ENCODE data around the gene RIPOR3. TPM values are rescaled to one million over a fixed set of nuclear protein-coding genes. Genes with fewer than 3 reads are reported as not detected.
"Not testable (repeated sequence)": the region's sequence is repeated elsewhere in the genome, so short reads cannot be mapped to it uniquely, and the experiment has no call there.

Gene RIPOR3
- total and polyA plus RNA-seq, 5 experiments from 2014 or later: 0.53 to 2.4 (median 0.98) TPM; not detected in 2

DNA sequence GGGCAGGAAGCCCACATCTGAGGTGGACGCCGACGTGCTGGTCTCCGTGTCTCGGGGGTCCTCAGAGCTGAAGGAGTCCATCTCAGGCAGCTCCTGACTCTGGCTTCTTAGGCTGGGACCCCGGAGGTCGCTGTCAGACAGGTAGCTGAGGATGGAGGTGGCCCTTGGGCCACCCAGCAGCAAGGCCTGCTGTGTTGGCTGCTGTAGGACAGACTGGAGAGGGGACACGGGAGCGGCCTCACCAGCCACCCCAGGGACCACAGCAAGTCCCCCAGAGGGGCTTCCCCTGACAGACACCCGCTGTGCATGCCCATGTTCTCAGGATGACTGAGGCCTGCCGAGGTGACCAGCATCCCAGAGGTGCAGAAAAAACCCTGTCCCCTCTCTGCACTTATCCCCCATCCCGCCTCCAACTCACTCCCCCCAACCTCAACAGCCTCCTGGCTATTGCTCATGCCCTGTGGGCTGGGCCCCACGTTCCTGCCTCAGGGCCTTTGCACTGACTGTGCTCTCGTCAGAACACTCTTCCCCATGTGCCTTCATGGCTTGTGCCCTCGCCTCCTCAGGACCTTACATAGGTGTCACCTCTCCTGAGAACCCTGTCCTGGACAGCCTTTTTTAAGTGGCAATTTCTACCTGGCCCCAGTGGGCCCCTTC is 88.8 kb downstream of the RIPOR3 start:
- Mint-ChIP-seq H3K27ac (no peak overlapping the region), H3K4me1 (peaks cover 0 to 1% (median 0%) of the 10 kb centered on the region in 4 donors), H3K4me3 (no peak overlapping the region), H3K36me3 (no peaks in the 10 kb centered on the region), H3K27me3 (peaks cover 0 to 7% (median 1%) of the 10 kb centered on the region in 5 donors), H3K9me3 (no peaks in the 10 kb centered on the region)
- POLR2A ChIA-PET: no interaction called here
- DNase-seq (no peak), ATAC-seq (no peak)

DNA sequence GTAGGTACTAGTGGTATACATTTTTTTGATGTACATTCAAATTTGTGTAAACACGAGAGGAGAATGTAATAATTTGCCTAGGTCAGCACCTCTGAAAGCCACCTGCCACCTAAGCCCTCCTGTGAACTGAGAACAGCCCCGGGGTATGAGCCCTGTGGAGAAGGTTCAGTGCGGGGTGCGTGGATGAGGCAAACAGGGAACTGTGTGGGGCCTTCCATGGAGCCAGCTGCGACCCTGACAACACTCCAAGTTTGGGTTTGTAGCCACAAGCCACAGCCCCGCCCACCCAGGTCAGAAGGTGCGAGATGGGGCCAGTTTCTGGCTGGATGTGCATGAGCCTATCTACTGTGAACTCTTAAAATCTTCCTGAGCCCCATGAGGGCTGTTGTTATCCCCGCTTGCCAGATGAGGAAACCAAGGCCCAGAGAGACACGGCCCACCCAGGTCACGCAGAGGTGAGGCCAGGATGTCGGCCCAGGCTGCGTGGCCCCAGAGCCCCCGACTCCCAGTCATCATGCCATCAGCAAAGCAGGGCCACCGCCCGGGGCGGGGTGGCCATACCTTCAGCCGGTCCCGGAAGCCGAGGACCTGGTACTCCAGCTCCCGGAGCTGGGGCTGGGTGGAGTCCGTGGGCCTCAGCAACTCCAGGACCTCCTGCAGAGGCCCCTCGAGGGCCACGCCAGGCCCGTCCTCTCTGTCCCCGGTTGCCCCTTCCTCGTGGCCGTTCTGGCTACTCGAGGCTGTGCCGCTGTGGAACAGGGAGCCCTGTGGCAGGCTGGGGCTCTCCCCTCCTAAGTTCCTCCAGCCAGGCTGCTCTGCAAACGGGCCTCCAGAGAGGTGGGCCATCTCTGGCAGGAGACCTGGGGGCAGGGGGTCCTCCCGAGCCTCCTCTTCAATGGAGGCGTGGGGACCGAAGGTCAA is 89.6 kb downstream of the RIPOR3 start:
- Mint-ChIP-seq H3K9me3 (no peaks in the 10 kb centered on the region), H3K4me1 (peaks cover 0 to 1% (median 0%) of the 10 kb centered on the region in 4 donors), H3K36me3 (no peaks in the 10 kb centered on the region), H3K27me3 (peaks cover 0 to 6% (median 0%) of the 10 kb centered on the region in 5 donors), H3K27ac (no peak overlapping the region), H3K4me3 (no peak overlapping the region)
- ATAC-seq: no peak
- POLR2A ChIA-PET: no interaction called here
- DNase-seq: no peak

- Mint-ChIP-seq H3K36me3 (no peaks in the 10 kb centered on the region), H3K4me1 (peaks cover 1 to 6% (median 3%) of the 10 kb centered on the region in 4 donors), H3K4me3 (peak overlapping the region in 1 of 10 donors; percentile 16), H3K9me3 (no peaks in the 10 kb centered on the region), H3K27ac (no peak overlapping the region), H3K27me3 (peaks cover 0 to 4% (median 0%) of the 10 kb centered on the region in 5 donors)
- ATAC-seq (no peak), DNase-seq (no peak)
- POLR2A ChIA-PET: no interaction called here
Measured at GRCh38 chr20:50600281-50600895, 91.0 kb downstream of the RIPOR3 start.

DNA sequence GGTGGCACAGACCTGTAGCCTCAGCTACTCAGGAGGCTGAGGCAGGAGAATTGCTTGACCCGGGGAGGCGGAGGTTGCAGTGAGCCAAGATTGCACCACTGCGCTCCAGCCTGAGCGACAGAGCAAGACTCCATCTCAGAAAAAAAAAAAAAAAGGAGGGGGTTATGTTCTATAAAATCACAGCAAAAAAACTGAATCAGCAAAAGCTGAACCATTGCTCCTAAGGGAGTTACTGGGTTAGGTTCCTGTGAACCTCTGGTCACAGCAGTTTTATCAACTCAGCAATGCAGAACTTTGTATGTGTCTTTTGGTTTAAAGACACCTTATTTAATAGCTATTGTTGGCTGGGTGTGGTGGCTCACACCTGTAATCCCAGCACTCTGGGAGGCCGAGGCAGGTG is 92.6 kb downstream of the RIPOR3 start:
- H3K9me3 Mint-ChIP-seq, H3K27me3 Mint-ChIP-seq, H3K4me1 Mint-ChIP-seq, ATAC-seq, H3K4me3 Mint-ChIP-seq, H3K36me3 Mint-ChIP-seq, H3K27ac Mint-ChIP-seq, DNase-seq, POLR2A ChIA-PET: not testable (repeated sequence)

GRCh38 chr20:50598074-50598473 is 93.3 kb downstream of the RIPOR3 start:
- peak overlapping the region in 1 of 10 donors; percentile 74 for H3K27ac Mint-ChIP-seq
- no peak overlapping the region for H3K4me3 Mint-ChIP-seq
- POLR2A ChIA-PET: no interaction called here
- ATAC-seq (no peak), DNase-seq (no peak)
- H3K36me3 Mint-ChIP-seq: no peaks in the 10 kb centered on the region
- H3K4me1 Mint-ChIP-seq: peaks cover 2 to 7% (median 4%) of the 10 kb centered on the region in 4 donors
- peaks cover 0 to 2% (median 0%) of the 10 kb centered on the region in 5 donors for H3K27me3 Mint-ChIP-seq
- no peaks in the 10 kb centered on the region for H3K9me3 Mint-ChIP-seq

DNA sequence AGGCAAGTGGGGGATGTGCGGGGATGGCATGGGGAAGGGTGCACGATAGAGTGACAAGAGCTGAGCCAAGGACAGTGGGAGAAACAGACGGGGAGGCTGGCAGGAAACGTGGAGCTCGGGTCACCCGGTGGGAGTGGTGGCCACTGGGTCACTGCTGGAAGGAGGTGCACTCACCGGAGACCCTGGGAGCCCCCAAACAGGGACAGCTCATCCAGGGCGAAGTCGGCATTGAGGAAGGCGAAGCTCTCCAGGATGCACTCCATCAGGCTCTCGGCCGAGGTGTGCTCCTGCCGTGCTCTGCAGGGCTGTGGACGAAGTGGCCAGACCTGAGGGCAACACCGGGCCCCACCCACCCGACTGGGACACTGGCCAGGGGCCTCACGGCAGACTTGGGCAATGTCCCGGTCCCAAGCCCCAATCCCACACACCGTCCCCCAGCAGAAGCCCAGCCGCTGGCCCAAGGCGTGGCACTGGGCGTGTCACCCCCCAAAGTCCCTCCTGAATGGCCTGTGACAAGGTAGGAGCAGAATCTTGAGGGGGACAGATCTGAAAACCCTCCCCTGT is 93.9 kb downstream of the RIPOR3 start:
- no peak overlapping the region for H3K4me3 Mint-ChIP-seq
- peaks cover 0 to 1% (median 0%) of the 10 kb centered on the region in 5 donors for H3K27me3 Mint-ChIP-seq
- H3K4me1 Mint-ChIP-seq: peaks cover 2 to 7% (median 4%) of the 10 kb centered on the region in 4 donors
- POLR2A ChIA-PET: no interaction called here
- peak overlapping the region in 1 of 10 donors; percentile 74 for H3K27ac Mint-ChIP-seq
- DNase-seq: no peak
- no peaks in the 10 kb centered on the region for H3K36me3 Mint-ChIP-seq
- no peak for ATAC-seq
- H3K9me3 Mint-ChIP-seq: no peaks in the 10 kb centered on the region

DNA sequence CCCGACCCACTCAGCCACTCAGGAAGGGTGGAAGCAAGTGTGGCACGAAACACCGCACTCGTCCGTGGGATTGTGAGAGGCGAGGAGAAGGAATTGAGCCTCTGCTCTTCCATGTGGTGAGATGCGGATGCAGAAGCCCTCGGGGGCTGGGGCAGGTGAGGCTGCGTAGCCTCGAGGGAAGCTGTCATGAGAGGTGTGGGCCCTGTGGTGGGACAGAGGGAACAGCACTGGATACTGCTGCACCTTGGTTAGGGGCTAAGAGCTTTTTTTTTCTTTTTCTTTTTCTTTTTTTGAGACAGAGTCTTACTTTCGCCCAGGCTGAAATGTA is 94.7 kb downstream of the RIPOR3 start:
- peak overlapping the region in 5 of 10 donors; percentile 12 to 80 (median 65) for H3K27ac Mint-ChIP-seq
- H3K36me3 Mint-ChIP-seq: no peaks in the 10 kb centered on the region
- no peak for DNase-seq
- peaks cover 0 to 1% (median 0%) of the 10 kb centered on the region in 5 donors for H3K27me3 Mint-ChIP-seq
- ATAC-seq: no peak
- POLR2A ChIA-PET: no interaction called here
- H3K4me3 Mint-ChIP-seq: no peak overlapping the region
- peaks cover 2 to 7% (median 4%) of the 10 kb centered on the region in 4 donors for H3K4me1 Mint-ChIP-seq
- H3K9me3 Mint-ChIP-seq: no peaks in the 10 kb centered on the region

- Mint-ChIP-seq H3K4me1 (peaks cover 2 to 7% (median 4%) of the 10 kb centered on the region in 4 donors), H3K27ac (peak overlapping the region in 5 of 10 donors; percentile 19 to 80 (median 67)), H3K27me3 (peaks cover 0 to 1% (median 0%) of the 10 kb centered on the region in 5 donors), H3K36me3 (no peaks in the 10 kb centered on the region), H3K4me3 (peak overlapping the region in 2 of 10 donors; percentile 22 to 36), H3K9me3 (no peaks in the 10 kb centered on the region)
- ATAC-seq (no peak), DNase-seq (no peak)
- POLR2A ChIA-PET: no interaction called here
Measured at GRCh38 chr20:50595988-50596693, 95.2 kb downstream of the RIPOR3 start.

DNA sequence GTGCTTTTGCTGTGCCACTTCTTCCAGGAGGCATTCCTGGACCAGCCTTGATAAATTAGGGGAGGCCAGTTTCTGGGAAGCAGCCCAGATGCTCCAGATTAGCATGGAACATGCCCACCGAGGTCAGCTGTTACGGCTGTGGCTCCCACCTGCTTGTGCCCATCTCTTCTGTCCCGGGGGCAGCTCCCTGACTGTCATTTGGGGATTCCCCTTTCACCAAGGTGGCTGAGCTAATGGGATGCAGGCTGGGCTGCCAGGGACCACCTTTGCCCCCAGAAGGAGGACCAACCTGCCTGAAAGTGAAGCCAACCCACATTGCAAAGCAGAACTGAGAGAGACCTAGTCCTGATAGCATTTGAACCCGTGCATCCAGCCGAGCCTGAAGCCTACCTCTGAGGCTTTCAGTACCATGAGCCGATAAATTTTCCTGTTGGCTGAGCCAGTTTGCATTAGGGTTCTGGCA is 95.9 kb downstream of the RIPOR3 start:
- Mint-ChIP-seq H3K4me1 (peaks cover 1 to 7% (median 4%) of the 10 kb centered on the region in 4 donors), H3K4me3 (peak overlapping the region in 1 of 10 donors; percentile 43), H3K27ac (peak overlapping the region in 5 of 10 donors; percentile 19 to 90 (median 57)), H3K27me3 (peaks cover 0 to 1% (median 0%) of the 10 kb centered on the region in 5 donors), H3K36me3 (no peaks in the 10 kb centered on the region), H3K9me3 (no peaks in the 10 kb centered on the region)
- no peak for DNase-seq
- no peak for ATAC-seq
- POLR2A ChIA-PET: no interaction called here

GRCh38 chr20:50594591-50595432 is 96.5 kb downstream of the RIPOR3 start:
- Mint-ChIP-seq H3K9me3 (no peaks in the 10 kb centered on the region), H3K27ac (peak overlapping the region in 4 of 10 donors; percentile 17 to 90 (median 73)), H3K36me3 (no peaks in the 10 kb centered on the region), H3K27me3 (peaks cover 0 to 1% (median 0%) of the 10 kb centered on the region in 5 donors), H3K4me3 (no peak overlapping the region), H3K4me1 (peaks cover 1 to 7% (median 4%) of the 10 kb centered on the region in 4 donors)
- ATAC-seq: peak; percentile 8 to 33
- DNase-seq: no peak
- POLR2A ChIA-PET: no interaction called here

GRCh38 chr20:50594231-50594590 is 97.1 kb downstream of the RIPOR3 start:
- no peaks in the 10 kb centered on the region for H3K9me3 Mint-ChIP-seq
- peak overlapping the region in 1 of 10 donors; percentile 24 for H3K4me3 Mint-ChIP-seq
- peaks cover 1 to 9% (median 4%) of the 10 kb centered on the region in 4 donors for H3K4me1 Mint-ChIP-seq
- DNase-seq: no peak
- no peaks in the 10 kb centered on the region for H3K36me3 Mint-ChIP-seq
- no peak for ATAC-seq
- POLR2A ChIA-PET: no interaction called here
- H3K27ac Mint-ChIP-seq: peak overlapping the region in 1 of 10 donors; percentile 74
- H3K27me3 Mint-ChIP-seq: peaks cover 0 to 1% (median 0%) of the 10 kb centered on the region in 5 donors
